Transverse colon (tissue), 4 donors: Measurements from ENCODE around the gene ME3. TPM values are rescaled to one million over a fixed set of nuclear protein-coding genes. Genes with fewer than 3 reads are reported as not detected.

ENCODE experiments used
- DNase-seq: peaks from one replicate; pipeline ENCODE4 v3.0.0-alpha.2; 2019
- H3K27ac ChIP-seq, 4 donors: fragments of 200-600 bp; sonication (generic); 2 replicates each; pipeline ENCODE4 v1.5.1; 2016 to 2018; ENCODE audit warnings: inconsistent platforms in 4 of 4
- H3K27me3 ChIP-seq: fragments of 200-600 bp; sonication (generic); 2 replicates; pipeline ENCODE4 v1.5.1; 2017; ENCODE audit warnings: inconsistent platforms
- H3K36me3 ChIP-seq, 4 donors: fragments of 200-600 bp; sonication (generic); 2 replicates each; pipeline ENCODE4 v1.5.1; 2017 to 2019; ENCODE audit warnings: inconsistent platforms in 4 of 4
- H3K4me1 ChIP-seq, 4 donors: fragments of 200-600 bp; sonication (generic); 2 replicates each; pipeline ENCODE4 v1.5.1; 2017 to 2020; ENCODE audit warnings: inconsistent platforms in 4 of 4
- H3K4me3 ChIP-seq, 4 donors: fragments of 200-600 bp; sonication (generic); 1 replicate in 1 of 4; 2 replicates in 3 of 4; pipeline versions ENCODE4 v1.5.1 to v1.6.1; 2017 to 2019; ENCODE audit warnings: inconsistent platforms in 4 of 4
- H3K9me3 ChIP-seq, 2 donors: fragments of 200-600 bp; sonication (generic); 2 replicates each; pipeline ENCODE4 v1.5.1; 2017 to 2019; ENCODE audit warnings: inconsistent platforms in 2 of 2
- CTCF ChIP-seq, 5 experiments: fragments of 200-600 bp in 3 of 5; fragments of 450-650 bp in 2 of 5; sonication (generic) in 3 of 5; IDR thresholded peaks; 1 replicate in 2 of 5; 2 replicates in 3 of 5; pipeline ENCODE4 v1.5.1; 2016 to 2017; ENCODE audit warnings: antibody characterized with exemption in 5 of 5, inconsistent platforms in 3 of 5, mild to moderate bottlenecking in 2 of 5, moderate library complexity in 1 of 5
- EP300 ChIP-seq: sonication (generic); formaldehyde crosslinking; IDR thresholded peaks from one replicate; pipeline ENCODE4 v1.6.1; 2017; ENCODE audit warnings: antibody characterized with exemption, low read depth
- POLR2A ChIP-seq: fragments of 450-650 bp; IDR thresholded peaks from one replicate; pipeline ENCODE4 v1.6.1; 2016; ENCODE audit warnings: antibody characterized with exemption, mild to moderate bottlenecking, moderate library complexity
- POLR2AphosphoS5 ChIP-seq, 3 donors: sonication (generic); formaldehyde crosslinking; IDR thresholded peaks; one replicate each; pipeline ENCODE4 v1.6.1; 2016; ENCODE audit warnings: antibody characterized with exemption in 3 of 3
- WGBS, 2 donors: methylation state at CpG; one replicate each; pipeline ENCODE4 v1.1.5; 2018; ENCODE audit warnings: low coverage in 1 of 2; 5-methylcytosine and 5-hydroxymethylcytosine counted together
- in situ Hi-C, 4 donors: fragments of 200-750 bp; cut with MboI; loops; one replicate each; pipeline versions ENCODE4 v1.15.0 to v1.15.1; 2017; ENCODE audit warnings: low sequenced_read_pairs in 3 of 4, low pct_ligation_motif_present in 1 of 4, low pct_unique_long_range_greater_than_20kb in 1 of 4
- intact Hi-C: fragments of 100-400 bp; cut with DNase I; formaldehyde crosslinking; loops from one replicate; pipeline ENCODE4 v1.15.1; 2023; ENCODE audit warnings: low total_unique reads
- total RNA-seq, 4 donors: library from RNA; depleted of rRNA; stranded (reverse); fragments of >200 nt; gene quantifications; one replicate each; pipeline ENCODE4 v1.1.0, GENCODE V29; 2016

ME3 gene
- total RNA-seq, 4 donors from 2014 or later: 91.8 to 258 (median 116) TPM

- 74 to 94% methylated on average over 2 to 7 of the region's 7 CpGs for WGBS, 2 donors
- H3K4me1 ChIP-seq: peaks cover 0 to 39% (median 18%) of the 10 kb centered on the region in 4 donors
- no peaks in the 10 kb centered on the region for H3K27me3 ChIP-seq
- TF ChIP-seq EP300 (no peak), POLR2A (no peak), POLR2AphosphoS5 (IDR thresholded peaks at IDR 0.05) (no peak), CTCF (IDR thresholded peaks at IDR 0.05) (no peak)
- no peak for DNase-seq
- H3K36me3 ChIP-seq: no peaks in the 10 kb centered on the region
- H3K9me3 ChIP-seq: no peaks in the 10 kb centered on the region
- in situ Hi-C loops: no loop called here
- H3K4me3 ChIP-seq: no peak overlapping the region
- no peak overlapping the region for H3K27ac ChIP-seq
- intact Hi-C loops: no loop called here
Measured at GRCh38 chr11:86515297-86516094, 156.9 kb downstream of the ME3 start.

- H3K4me1 ChIP-seq: peaks cover 0 to 43% (median 23%) of the 10 kb centered on the region in 4 donors
- 33 to 83% methylated on average over 1 of the region's 1 CpG for WGBS, 2 donors
- H3K9me3 ChIP-seq: no peaks in the 10 kb centered on the region
- no peaks in the 10 kb centered on the region for H3K27me3 ChIP-seq
- in situ Hi-C loops: no loop called here
- no peak overlapping the region for H3K4me3 ChIP-seq
- no peak for TF ChIP-seq CTCF (IDR thresholded peaks at IDR 0.05)
- no peak for TF ChIP-seq POLR2AphosphoS5 (IDR thresholded peaks at IDR 0.05)
- TF ChIP-seq EP300: no peak
- TF ChIP-seq POLR2A: no peak
- intact Hi-C loops: no loop called here
- no peak for DNase-seq
- no peak overlapping the region for H3K27ac ChIP-seq
- no peaks in the 10 kb centered on the region for H3K36me3 ChIP-seq
Measured at GRCh38 chr11:86514453-86514852, 158.0 kb downstream of the ME3 start.

- Histone ChIP-seq H3K36me3 (no peaks in the 10 kb centered on the region), H3K9me3 (no peaks in the 10 kb centered on the region), H3K4me3 (no peak overlapping the region), H3K27me3 (no peaks in the 10 kb centered on the region), H3K27ac (no peak overlapping the region), H3K4me1 (peaks cover 0 to 44% (median 26%) of the 10 kb centered on the region in 4 donors)
- intact Hi-C loops (no loop called here), in situ Hi-C loops (no loop called here)
- 61% methylated on average over 1 of the region's 1 CpG; no CpG with 5 or more reads in 1 of the 2 donors for WGBS, 2 donors
- DNase-seq: no peak
- TF ChIP-seq CTCF (IDR thresholded peaks at IDR 0.05): no peak
- no peak for TF ChIP-seq POLR2A
Measured at GRCh38 chr11:86513746-86514373, 158.6 kb downstream of the ME3 start.

- DNase-seq: no peak
- H3K27ac ChIP-seq: peak overlapping the region; percentile 8 to 81 (median 46)
- TF ChIP-seq EP300 (no peak), POLR2A (no peak), POLR2AphosphoS5 (IDR thresholded peaks at IDR 0.05) (no peak), CTCF (IDR thresholded peaks at IDR 0.05) (no peak)
- no peak overlapping the region for H3K4me3 ChIP-seq
- in situ Hi-C loops: no loop called here
- intact Hi-C loops: no loop called here
- 86 to 98% methylated on average over 1 of the region's 1 CpG for WGBS, 2 donors
- no peaks in the 10 kb centered on the region for H3K36me3 ChIP-seq
- H3K27me3 ChIP-seq: no peaks in the 10 kb centered on the region
- H3K4me1 ChIP-seq: peaks cover 0 to 49% (median 31%) of the 10 kb centered on the region in 4 donors
- H3K9me3 ChIP-seq: no peaks in the 10 kb centered on the region
Measured at GRCh38 chr11:86513138-86513537, 159.3 kb downstream of the ME3 start.
